Activated T-cell treated with anti-CD3 and anti-CD28 coated beads for 1 hour (primary cell): Measurements from ENCODE around the gene ZNF37A.
"Not testable (repeated sequence)": the region's sequence is repeated elsewhere in the genome, so short reads cannot be mapped to it uniquely, and the experiment has no call there.

Experiments used
- DNase-seq: peaks from one replicate; pipeline ENCODE4 v3.0.0-alpha.2; 2020; ENCODE audit warnings: low read depth

The ZNF37A gene

DNA sequence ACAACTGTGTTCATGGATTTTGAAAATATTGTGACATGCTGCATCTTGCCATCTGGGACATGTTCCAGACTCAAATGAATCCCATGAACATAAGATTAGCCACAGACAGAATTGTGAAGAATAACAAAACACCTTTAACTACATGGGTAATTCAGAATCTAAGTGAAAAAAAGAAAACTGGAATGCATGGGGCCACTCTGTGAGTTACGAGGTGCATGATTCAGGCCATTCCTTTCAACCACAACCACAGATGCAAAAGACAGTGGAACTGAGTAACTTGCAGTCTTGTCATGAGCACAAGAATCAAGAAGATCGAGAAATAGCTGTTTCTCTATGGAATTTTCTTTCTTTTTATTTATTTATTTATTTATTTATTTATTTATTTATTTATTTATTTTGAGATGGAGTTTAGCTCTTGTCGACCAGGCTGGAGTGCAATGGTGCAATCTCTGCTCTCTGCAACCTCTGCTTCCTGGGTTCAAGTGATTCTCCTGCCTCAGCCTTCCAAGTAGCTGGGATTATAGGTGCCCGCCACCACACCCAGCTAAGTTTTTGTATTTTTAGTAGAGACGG, 56.8 kb downstream of the ZNF37A start:
- not testable (repeated sequence) for DNase-seq

DNA sequence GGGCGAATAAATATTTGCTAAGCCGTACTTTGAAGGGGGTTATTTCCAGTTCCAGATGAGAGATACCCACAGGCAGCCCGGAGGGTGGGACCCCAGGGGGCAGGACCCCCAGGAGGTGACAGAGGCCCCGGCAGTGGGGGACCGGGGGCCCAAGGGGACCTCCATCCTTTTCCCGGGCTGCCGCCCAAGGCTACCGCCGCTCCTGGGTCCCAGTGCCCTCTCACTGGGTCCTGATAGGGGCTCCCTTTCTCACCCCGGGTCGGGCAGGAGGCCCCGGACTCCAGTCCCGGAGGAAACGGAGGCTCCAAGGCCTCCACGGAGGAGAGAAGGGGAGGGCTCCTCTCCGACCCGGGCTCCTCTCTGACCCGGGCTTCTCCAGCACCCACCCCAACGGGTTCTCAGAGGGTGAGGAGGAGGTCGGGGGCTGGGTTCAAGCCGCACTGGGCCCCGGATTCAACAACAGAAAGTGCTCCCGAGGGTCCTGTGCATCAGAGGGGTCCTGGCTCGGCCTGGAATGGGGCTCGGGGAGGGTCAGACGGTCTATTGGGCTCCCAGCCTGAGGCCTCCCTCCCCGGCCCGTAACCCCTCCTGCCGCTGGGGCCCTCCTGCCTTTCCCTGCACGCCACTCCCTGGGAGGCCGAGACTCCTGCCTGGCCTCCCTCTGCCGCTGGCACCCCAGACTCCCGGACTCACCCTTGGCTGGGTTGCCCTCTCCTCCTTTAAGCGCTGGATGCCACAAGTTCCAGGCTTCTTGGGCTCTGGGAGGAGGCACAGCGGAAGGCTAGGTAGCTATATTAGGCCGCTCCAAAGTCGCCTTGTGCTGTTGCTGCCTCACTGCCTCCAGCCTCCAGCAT, 62.5 kb downstream of the ZNF37A start:
- DNase-seq: no peak

- no peak for DNase-seq
These were observed 63.1 kb downstream of the ZNF37A start for GRCh38 chr10:38157270-38157685.

DNA sequence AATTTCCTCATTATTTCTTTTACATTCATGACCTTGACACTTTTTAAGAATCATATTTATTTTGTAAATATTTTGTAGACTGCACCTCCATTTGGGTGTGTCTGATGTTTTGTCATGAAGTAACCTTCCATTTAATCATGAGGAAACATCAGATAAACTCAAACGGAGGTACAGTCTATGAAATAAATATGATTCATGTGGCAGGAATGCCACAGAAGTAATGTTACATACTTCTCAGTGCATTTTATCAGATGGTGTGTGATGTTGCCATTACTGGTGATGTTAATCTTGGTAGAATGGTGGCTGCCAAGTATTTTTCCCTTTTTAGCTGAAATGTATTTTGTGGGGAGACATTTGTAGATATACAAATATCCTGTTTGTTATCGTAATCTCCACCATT, 64.9 kb downstream of the ZNF37A start:
- DNase-seq: no peak

DNA sequence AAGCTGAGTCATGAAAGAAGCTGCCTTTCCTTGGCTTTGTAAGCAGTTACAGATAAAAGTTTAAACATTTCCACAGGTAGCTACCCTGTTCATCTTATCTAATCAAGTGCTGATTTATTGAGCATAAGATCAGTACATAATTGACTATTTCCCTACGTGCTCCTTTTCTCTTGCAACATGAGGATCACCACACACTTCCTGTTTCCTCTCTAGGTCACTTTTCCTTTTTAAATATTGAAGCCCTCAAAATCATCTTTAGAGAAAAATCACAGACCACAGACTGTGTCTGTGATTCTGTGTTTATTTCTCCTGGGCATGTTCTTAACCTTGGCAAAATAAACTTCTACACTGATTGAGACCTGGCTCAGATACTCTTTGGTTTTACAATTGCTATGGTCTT, 69.5 kb downstream of the ZNF37A start:
- no peak for DNase-seq

DNA sequence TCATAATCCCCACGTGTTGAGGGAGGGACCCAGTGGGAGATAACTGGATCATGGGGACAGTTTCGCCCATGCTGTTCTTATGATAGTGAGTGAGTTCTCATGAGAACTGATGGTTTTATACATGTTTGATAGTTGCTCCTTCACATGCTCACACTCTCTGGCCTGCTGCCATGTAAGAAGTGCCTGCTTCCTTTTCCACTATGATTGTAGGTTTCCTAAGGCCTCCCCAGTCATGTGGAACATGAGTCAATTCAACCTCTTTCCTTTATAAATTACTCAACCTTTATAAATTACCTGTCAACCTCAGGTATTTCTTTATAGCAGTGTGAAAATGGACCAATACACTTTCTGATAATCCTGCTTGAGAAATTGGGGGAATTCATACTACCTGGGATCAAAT, 80.2 kb downstream of the ZNF37A start:
- DNase-seq: no peak

GRCh38 chr10:38184477-38184876, 90.3 kb downstream of the ZNF37A start:
- no peak for DNase-seq
